HG02938 (cell line): Measurements from ENCODE around the gene CDCA5.

Source experiments
- ATAC-seq: cut with Tn5 transposase; IDR thresholded peaks from one replicate; pipeline ENCODE4 v1.9.1; 2021; ENCODE audit warnings: mild to moderate bottlenecking, moderate library complexity; ENCODE audit not compliant: unreplicated experiment

CDCA5 gene

GRCh38 chr11:65047581-65048422, 36.0 kb downstream of the CDCA5 start:
- no peak for ATAC-seq

- ATAC-seq = no peak
These were observed 38.1 kb downstream of the CDCA5 start for GRCh38 chr11:65045728-65046127.

GRCh38 chr11:65045061-65045460, 38.8 kb downstream of the CDCA5 start:
- no peak for ATAC-seq

DNA sequence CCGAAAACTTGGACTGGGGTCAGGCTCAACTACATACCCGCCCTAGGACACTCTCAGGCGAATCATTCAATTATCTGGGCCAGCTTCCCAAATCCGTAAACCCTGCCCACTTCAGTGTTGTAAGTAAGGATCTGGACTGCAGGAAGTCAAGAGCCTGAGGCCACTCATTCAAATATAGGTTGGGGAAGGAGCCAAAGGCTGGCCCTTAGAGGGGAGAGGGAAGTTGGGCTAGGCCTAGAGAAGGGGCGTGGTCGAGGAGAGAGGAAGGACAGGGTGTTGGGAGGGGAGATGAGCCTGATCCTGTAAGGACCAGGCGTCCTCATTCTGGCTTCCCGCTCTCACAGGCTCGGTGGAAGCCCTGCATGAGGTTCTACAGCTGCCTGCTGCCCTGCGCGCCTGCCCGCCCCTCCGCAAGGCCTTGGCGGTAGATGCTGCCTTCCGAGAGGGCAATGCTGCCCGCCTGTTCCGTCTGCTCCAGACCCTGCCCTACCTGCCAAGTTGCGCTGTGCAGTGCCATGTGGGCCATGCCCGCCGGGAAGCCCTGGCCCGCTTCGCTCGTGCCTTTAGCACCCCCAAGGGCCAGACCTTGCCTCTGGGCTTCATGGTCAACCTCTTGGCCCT, 39.8 kb downstream of the CDCA5 start:
- ATAC-seq = no peak

DNA sequence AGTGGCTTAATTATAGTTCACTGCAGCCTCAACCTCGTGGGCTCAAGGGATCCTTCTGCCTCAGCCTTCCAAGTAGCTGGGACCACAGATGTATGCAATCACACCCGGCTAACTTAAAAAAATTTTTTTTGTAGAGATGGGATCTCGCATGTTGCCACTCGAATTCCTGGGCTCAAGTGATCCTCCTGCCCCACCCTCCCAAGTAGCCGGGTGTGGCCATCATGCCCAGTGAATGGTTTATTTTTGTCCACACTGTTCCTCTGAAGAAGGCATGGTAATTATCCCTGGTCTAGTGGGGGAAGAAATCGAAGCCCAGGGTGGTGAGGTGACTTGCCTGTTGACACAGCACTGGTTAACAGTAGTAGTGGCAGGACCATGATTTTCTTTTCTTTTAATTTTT, 40.9 kb downstream of the CDCA5 start:
- ATAC-seq = no peak

- peak; percentile 90 for ATAC-seq
These were observed 42.8 kb downstream of the CDCA5 start, which contains the start of gene SAC3D1 for GRCh38 chr11:65040847-65041622. TSS of gene SAC3D1 (plus strand) at chr11:65041210. CDS start at chr11:65041293, 83 bp downstream.

GRCh38 chr11:65040520-65040846, 43.4 kb downstream of the CDCA5 start:
- no peak for ATAC-seq

DNA sequence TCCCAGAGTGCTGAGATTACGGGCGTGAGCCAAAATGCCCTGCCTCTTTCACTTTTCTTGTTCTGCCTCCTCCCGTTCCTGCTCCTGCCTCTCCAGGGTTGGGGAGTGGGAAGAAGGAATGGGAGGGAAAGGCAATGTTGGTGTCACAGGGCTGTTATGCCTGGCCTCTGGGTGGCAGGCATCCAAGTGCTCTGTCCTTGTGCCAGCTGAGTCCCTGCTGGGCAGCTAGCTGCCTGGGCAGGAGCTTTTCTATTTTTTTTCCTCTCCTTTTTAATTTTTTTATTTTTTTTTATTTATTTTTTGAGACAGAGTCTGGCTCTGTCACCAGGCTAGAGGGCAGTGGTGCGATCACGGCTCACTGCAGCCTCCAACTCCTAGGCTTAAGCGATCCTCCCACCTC, 46.9 kb downstream of the CDCA5 start:
- ATAC-seq = no peak

DNA sequence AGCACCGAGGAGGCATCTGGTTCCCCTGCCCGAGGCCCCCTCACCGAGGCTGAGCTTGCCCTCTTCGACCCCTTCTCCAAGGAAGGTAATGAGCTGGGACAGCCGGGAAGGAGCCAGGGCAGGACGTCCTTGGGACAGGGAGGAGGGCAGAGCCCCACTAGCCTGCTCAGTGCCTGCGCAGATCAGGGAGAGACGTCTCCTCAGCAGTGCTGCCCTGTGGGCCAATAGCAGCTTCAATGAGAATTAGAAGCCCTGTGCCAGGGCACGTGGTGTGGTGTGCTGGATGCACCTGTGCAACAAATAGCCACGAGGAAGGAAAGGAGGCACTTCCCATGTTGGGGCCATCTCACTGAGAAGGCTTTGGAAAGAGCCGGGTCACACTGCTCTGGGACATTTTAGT, 48.3 kb downstream of the CDCA5 start:
- ATAC-seq = no peak

- ATAC-seq = no peak
These were observed 49.4 kb downstream of the CDCA5 start for GRCh38 chr11:65034423-65034822.

DNA sequence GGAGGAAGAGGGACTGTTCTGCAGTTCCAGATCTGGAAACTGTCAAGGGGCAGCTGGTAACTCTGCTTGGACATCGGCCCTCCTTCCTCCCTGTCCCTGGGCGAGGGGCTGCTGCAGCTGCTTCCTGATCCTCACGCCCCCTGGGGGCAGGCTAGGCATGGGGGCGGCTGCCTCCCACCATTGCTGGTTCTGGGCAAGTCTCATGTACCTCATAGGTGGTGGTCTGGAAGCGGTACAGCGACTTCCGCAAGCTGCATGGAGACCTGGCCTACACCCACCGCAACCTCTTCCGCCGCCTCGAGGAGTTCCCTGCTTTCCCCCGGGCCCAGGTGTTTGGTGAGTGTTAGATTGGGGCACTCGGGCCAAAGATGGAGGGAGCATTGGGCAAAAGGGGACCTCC, 51.6 kb downstream of the CDCA5 start:
- no peak for ATAC-seq
